Measurements from ENCODE around the gene FSTL3. TPM values are rescaled to one million over a fixed set of nuclear protein-coding genes. Genes with fewer than 3 reads are reported as not detected.

The FSTL3 gene
- total RNA-seq, 2 experiments from 2014 or later: 9.3 to 9.8 TPM

DNA sequence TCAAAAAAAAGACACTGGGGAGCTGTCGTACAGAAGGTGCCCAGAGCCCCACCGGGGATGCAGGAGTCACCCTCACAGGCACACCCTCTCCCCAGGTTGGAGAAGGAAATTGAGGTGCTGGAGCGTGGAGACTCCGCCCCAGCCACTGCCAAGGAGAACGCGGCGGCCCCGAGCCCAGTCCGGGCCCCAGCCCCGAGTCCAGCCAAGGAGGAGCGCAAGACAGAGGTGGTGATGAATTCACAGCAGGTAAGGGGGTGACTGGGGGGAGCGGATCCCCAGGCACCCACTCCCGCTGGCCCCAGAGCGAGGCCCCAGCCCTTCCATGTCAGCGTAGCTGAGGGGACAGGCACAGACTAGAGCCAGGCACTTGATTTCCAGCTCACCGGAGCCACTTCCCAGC is 54.8 kb downstream of the FSTL3 start:
- Mint-ChIP-seq H3K4me1 (ENCODE audit: low read depth) (peaks cover 5% of the 10 kb centered on the region), H3K36me3 (ENCODE audit: low read depth) (no peaks in the 10 kb centered on the region), H3K9me3 (no peaks in the 10 kb centered on the region), H3K27ac (no peak overlapping the region), H3K4me3 (no peak overlapping the region), H3K27me3 (ENCODE audit: low read depth) (no peaks in the 10 kb centered on the region)
- no peak for DNase-seq
- intact Hi-C loops (cut with micrococcal nuclease): no loop called here
- CTCF ChIA-PET: interaction anchor here (0.5 to 1.4 kb wide), 2 partner anchors 65 to 147 kb away, joined by 3 read pairs; no protein-coding TSS in a partner anchor

- Mint-ChIP-seq H3K27ac (no peak overlapping the region), H3K9me3 (no peaks in the 10 kb centered on the region), H3K4me1 (ENCODE audit: low read depth) (peaks cover 6% of the 10 kb centered on the region), H3K27me3 (ENCODE audit: low read depth) (no peaks in the 10 kb centered on the region), H3K36me3 (ENCODE audit: low read depth) (no peaks in the 10 kb centered on the region), H3K4me3 (no peak overlapping the region)
- CTCF ChIA-PET: interaction anchor here (0.5 to 2.2 kb wide), 4 partner anchors 27 to 124 kb away, joined by 3 to 7 read pairs (median 3); no protein-coding TSS in a partner anchor
- intact Hi-C loops (cut with micrococcal nuclease): no loop called here
- no peak for DNase-seq
Measured at GRCh38 chr19:732148-733069, 56.2 kb downstream of the FSTL3 start.

Other genes with a start within 250 kb of the FSTL3 start
- gene SHC2, start 215.4 kb upstream of the FSTL3 start, total RNA-seq: not detected
- under 1 TPM; 0.24 to 0.37 TPM for gene MADCAM1, start 179.9 kb upstream of the FSTL3 start, total RNA-seq
- gene TPGS1, start 168.9 kb upstream of the FSTL3 start, total RNA-seq: 1 to 10 TPM; 4.2 to 5.1 TPM
- gene CDC34, start 144.6 kb upstream of the FSTL3 start, total RNA-seq: 10 to 100 TPM; 42.1 to 42.5 TPM
- 10 to 100 TPM; 20.7 TPM for gene GZMM, start 132.3 kb upstream of the FSTL3 start, total RNA-seq
- gene BSG, start 103.8 kb upstream of the FSTL3 start, total RNA-seq: 100 to 1,000 TPM; 160 to 161 TPM
- under 1 TPM; 0.41 to 0.49 TPM for gene HCN2, start 86.5 kb upstream of the FSTL3 start, total RNA-seq
- 10 to 100 TPM; 63.8 to 65.6 TPM for gene POLRMT, start 42.9 kb upstream of the FSTL3 start, total RNA-seq
- gene FGF22, start 36.5 kb upstream of the FSTL3 start, total RNA-seq: not detected
- 100 to 1,000 TPM in 1 of 2 experiments, 10 to 100 TPM in 1; 99.5 to 108 TPM for gene RNF126, start 13.2 kb upstream of the FSTL3 start, total RNA-seq
- not detected for gene PRSS57, start 19.1 kb downstream of the FSTL3 start, total RNA-seq
- 1 to 10 TPM in 1 of 2 experiments, under 1 TPM in 1; 0.84 to 1.0 TPM for gene PALM, start 32.5 kb downstream of the FSTL3 start, total RNA-seq
- not detected for gene MISP, start 74.7 kb downstream of the FSTL3 start, total RNA-seq
- gene PTBP1, start 121.1 kb downstream of the FSTL3 start, total RNA-seq: 100 to 1,000 TPM; 510 to 532 TPM
- not detected for gene PLPPR3, start 145.6 kb downstream of the FSTL3 start, total RNA-seq
- not detected for gene AZU1, start 151.4 kb downstream of the FSTL3 start, total RNA-seq
- gene PRTN3, start 164.6 kb downstream of the FSTL3 start, total RNA-seq: not detected
- gene ELANE, start 175.9 kb downstream of the FSTL3 start, total RNA-seq: not detected
- under 1 TPM; 0.17 to 0.25 TPM for gene CFD, start 183.3 kb downstream of the FSTL3 start, total RNA-seq
- 10 to 100 TPM; 61.3 to 68.1 TPM for gene MED16, start 216.8 kb downstream of the FSTL3 start, total RNA-seq
- not detected for gene RNU6-9, start 217.1 kb downstream of the FSTL3 start, total RNA-seq
- gene R3HDM4, start 236.8 kb downstream of the FSTL3 start, total RNA-seq: 100 to 1,000 TPM; 111 to 120 TPM
- 1 to 10 TPM; 5.3 to 6.6 TPM for gene KISS1R, start 240.9 kb downstream of the FSTL3 start, total RNA-seq
- 10 to 100 TPM; 23.1 to 28.4 TPM for gene ARID3A, start 249.6 kb downstream of the FSTL3 start, total RNA-seq